ENCODE data around the gene HSPA12B.

GRCh38 chr20:3712279-3712873, 20.1 kb upstream of the HSPA12B start, which contains the start of gene SIGLEC1:
- TF ChIP-seq FOXP1 (CRISPR knock-in tag; IDR thresholded peaks at IDR 0.05; ENCODE audit: borderline replicate concordance) (no peak), TEAD4 (CRISPR knock-in tag; IDR thresholded peaks at IDR 0.05) (no peak), PRDM15 (CRISPR knock-in tag; IDR thresholded peaks at IDR 0.05) (no peak), JUN (CRISPR knock-in tag; IDR thresholded peaks at IDR 0.05) (no peak), CTCF (IDR thresholded peaks at IDR 0.05) (no peak), ZSCAN18 (CRISPR knock-in tag; IDR thresholded peaks at IDR 0.05) (no peak), ZNF263 (CRISPR knock-in tag; IDR thresholded peaks at IDR 0.05; ENCODE audit: low read depth) (no peak), MXD4 (CRISPR knock-in tag; IDR thresholded peaks at IDR 0.05; ENCODE audit: borderline replicate concordance) (no peak)
- TF ChIP-seq, protein P1, sequence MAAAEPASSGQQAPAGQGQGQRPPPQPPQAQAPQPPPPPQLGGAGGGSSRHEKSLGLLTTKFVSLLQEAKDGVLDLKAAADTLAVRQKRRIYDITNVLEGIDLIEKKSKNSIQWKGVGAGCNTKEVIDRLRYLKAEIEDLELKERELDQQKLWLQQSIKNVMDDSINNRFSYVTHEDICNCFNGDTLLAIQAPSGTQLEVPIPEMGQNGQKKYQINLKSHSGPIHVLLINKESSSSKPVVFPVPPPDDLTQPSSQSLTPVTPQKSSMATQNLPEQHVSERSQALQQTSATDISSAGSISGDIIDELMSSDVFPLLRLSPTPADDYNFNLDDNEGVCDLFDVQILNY (CRISPR knock-in tag; IDR thresholded peaks at IDR 0.05) = no peak
